B cell (primary cell): ENCODE data around the gene ADA. TPM values are rescaled to one million over a fixed set of nuclear protein-coding genes. Genes with fewer than 3 reads are reported as not detected.

Experiments used
- ATAC-seq: fragments of 200-7000 bp; cut with Tn5 transposase; one replicate; pipeline ENCODE4 v1.10.0; 2021; ENCODE audit warnings: low read depth, mild to moderate bottlenecking, moderate number of reproducible peaks, moderate library complexity
- CTCF ChIA-PET: fragments of 350-600 bp; sonication (Branson Sonifier 250); formaldehyde crosslinking; loops from one replicate; lab custom pipeline; 2021; ENCODE audit warnings: antibody characterized with exemption, inconsistent platforms; lab: Charles Lee
- POLR2A ChIA-PET: fragments of 350-600 bp; sonication (Branson Sonifier 250); formaldehyde crosslinking; loops from one replicate; lab custom pipeline; 2021; ENCODE audit warnings: antibody characterized with exemption; lab: Charles Lee
- DNase-seq: peaks from one replicate; pipeline ENCODE4 v3.0.0; 2013
- H2AFZ ChIP-seq: 2 replicates; pipeline ENCODE4 v1.6.1; 2012; ENCODE audit warnings: mild to moderate bottlenecking, low read depth, low read length; ENCODE audit not compliant: insufficient read depth, poor library complexity, severe bottlenecking
- H3K27ac ChIP-seq, 2 donors: 1 replicate in 1 of 2; 2 replicates in 1 of 2; pipeline ENCODE4 v1.5.1; 2012 to 2013; ENCODE audit warnings: low read length in 2 of 2, mild to moderate bottlenecking in 2 of 2, moderate library complexity in 1 of 2
- H3K27me3 ChIP-seq, 4 experiments: fragments of 200-600 bp in 1 of 4; sonication (generic) in 1 of 4; replicated peaks in 1 of 4; 1 replicate in 2 of 4; 2 replicates in 2 of 4; pipeline versions ENCODE4 v1.6.1 to v1.7.0; 2013 to 2016; ENCODE audit warnings: low read length in 3 of 4, mild to moderate bottlenecking in 2 of 4, mixed read lengths in 1 of 4, moderate library complexity in 1 of 4; ENCODE audit not compliant: insufficient read depth in 4 of 4, control insufficient read depth in 3 of 4; ENCODE audit errors: control extremely low read depth in 1 of 4
- H3K36me3 ChIP-seq, 2 experiments: replicated peaks in 1 of 2; 1 replicate in 1 of 2; 2 replicates in 1 of 2; pipeline versions ENCODE4 v1.6.1 to v1.7.1; 2013; ENCODE audit warnings: low read length in 1 of 2; ENCODE audit not compliant: insufficient read depth in 2 of 2, control insufficient read depth in 1 of 2; ENCODE audit errors: control extremely low read depth in 1 of 2, extremely low read depth in 1 of 2
- H3K4me1 ChIP-seq, 2 donors: fragments of 200-600 bp in 1 of 2; sonication (generic) in 1 of 2; 1 replicate in 1 of 2; 2 replicates in 1 of 2; pipeline versions ENCODE4 v1.5.1 to v1.6.1; 2013 to 2017; ENCODE audit warnings: low read length in 2 of 2; ENCODE audit not compliant: control insufficient read depth in 2 of 2, insufficient read depth in 2 of 2
- H3K4me2 ChIP-seq: replicated peaks from 2 replicates; pipeline ENCODE3; 2012; ENCODE audit warnings: mild to moderate bottlenecking, low read depth, low read length; ENCODE audit not compliant: poor library complexity, severe bottlenecking
- H3K4me3 ChIP-seq, 5 experiments: fragments of 200-600 bp in 1 of 5; sonication (generic) in 1 of 5; 1 replicate in 3 of 5; 2 replicates in 2 of 5; pipeline versions ENCODE4 v1.5.1 to v1.7.0; 2011 to 2016; ENCODE audit warnings: low read length in 4 of 5, mild to moderate bottlenecking in 4 of 5, low read depth in 2 of 5, control low read depth in 1 of 5, moderate library complexity in 1 of 5; ENCODE audit not compliant: insufficient read depth in 1 of 5; ENCODE audit errors: control extremely low read depth in 1 of 5, extremely low read depth in 1 of 5
- H3K79me2 ChIP-seq: fragments of 200-600 bp; sonication (generic); one replicate; pipeline ENCODE4 v1.6.0; 2016; ENCODE audit warnings: low read length; ENCODE audit not compliant: control insufficient read depth, insufficient read depth
- H3K9ac ChIP-seq: fragments of 200-600 bp; sonication (generic); 2 replicates; pipeline ENCODE4 v1.6.1; 2017; ENCODE audit warnings: mild to moderate bottlenecking, low read length, moderate library complexity
- H3K9me3 ChIP-seq, 3 donors: one replicate each; pipeline versions ENCODE4 v1.6.1 to v1.7.1; 2013; ENCODE audit warnings: low read length in 2 of 3; ENCODE audit not compliant: control insufficient read depth in 2 of 3, insufficient read depth in 1 of 3; ENCODE audit errors: control extremely low read depth in 1 of 3
- H4K20me1 ChIP-seq: 2 replicates; pipeline ENCODE4 v1.6.0; 2012; ENCODE audit warnings: mild to moderate bottlenecking, low read length; ENCODE audit not compliant: insufficient read depth, control insufficient read depth, poor library complexity, severe bottlenecking
- H3K27ac Mint-ChIP-seq: one replicate; pipeline ENCODE4 v1.8.0; 2021; ENCODE audit warnings: mixed read lengths
- H3K27me3 Mint-ChIP-seq: one replicate; pipeline ENCODE4 v1.8.0; 2021; ENCODE audit warnings: mixed read lengths
- H3K4me1 Mint-ChIP-seq: one replicate; pipeline ENCODE4 v1.8.0; 2021; ENCODE audit warnings: mixed read lengths
- H3K4me3 Mint-ChIP-seq: one replicate; pipeline ENCODE4 v1.8.0; 2021; ENCODE audit warnings: mixed read lengths
- H3K9me3 Mint-ChIP-seq: one replicate; pipeline ENCODE4 v1.8.0; 2022; ENCODE audit warnings: mixed read lengths; ENCODE audit not compliant: insufficient read depth
- CTCF ChIP-seq: fragments of 200-600 bp; IDR thresholded peaks from one replicate; pipeline ENCODE4 v1.8.0; 2022; ENCODE audit warnings: antibody characterized with exemption, mild to moderate bottlenecking
- EZH2 ChIP-seq: IDR thresholded peaks from 2 replicates; pipeline ENCODE4 v1.6.1; 2012; ENCODE audit warnings: borderline replicate concordance, low read depth, mild to moderate bottlenecking, moderate library complexity, low read length; ENCODE audit not compliant: insufficient read depth, poor library complexity, severe bottlenecking
- WGBS: methylation state at CpG from one replicate; pipeline ENCODE4 v1.1.5; 2013; ENCODE audit warnings: missing lambda C conversion rate; ENCODE audit not compliant: insufficient coverage; 5-methylcytosine and 5-hydroxymethylcytosine counted together
- intact Hi-C: fragments of 100-400 bp; cut with micrococcal nuclease; formaldehyde crosslinking; loops from one replicate; pipeline ENCODE4 v1.10.0; 2022
- polyA plus RNA-seq: library from polyadenylated mRNA; depleted of rRNA; stranded (reverse); fragments of >200 nt; gene quantifications from 2 replicates; pipeline ENCODE4 v1.2.3, GENCODE V29; 2012
- total RNA-seq, 2 donors: library from RNA; stranded (reverse); fragments of 120-200 nt in 1 of 2; gene quantifications; 1 replicate in 1 of 2; 2 replicates in 1 of 2; pipeline versions ENCODE4 v1.2.3 to v1.2.4, GENCODE V29; 2013 to 2022

Gene ADA
- total and polyA plus RNA-seq, 2 donors (not counting 1 experiment from before 2014, with no cell fraction given): 10.0 to 34.2 TPM

- Histone ChIP-seq H2AFZ (no peak overlapping the region), H3K9ac (no peak overlapping the region), H4K20me1 (no peaks in the 10 kb centered on the region), H3K9me3 (peaks cover 0 to 11% (median 7%) of the 10 kb centered on the region in 3 donors), H3K27ac (no peak overlapping the region), H3K4me2 (no peak overlapping the region), H3K4me1 (peaks cover 0 to under 1% of the 10 kb centered on the region in 2 donors), H3K4me3 (no peak overlapping the region), H3K79me2 (no peaks in the 10 kb centered on the region), H3K36me3 (peaks cover 0 to 24% of the 10 kb centered on the region in 2 experiments), H3K27me3 (no peaks in the 10 kb centered on the region)
- no peak overlapping the region for H3K4me3 Mint-ChIP-seq
- no peaks in the 10 kb centered on the region for H3K9me3 Mint-ChIP-seq
- no peak overlapping the region for H3K27ac Mint-ChIP-seq
- H3K27me3 Mint-ChIP-seq: no peaks in the 10 kb centered on the region
- H3K4me1 Mint-ChIP-seq: peaks cover 13% of the 10 kb centered on the region
- ChIA-PET POLR2A (no interaction called here), CTCF (interaction anchor here (2.3 kb wide), 1 partner anchor 13 kb away, joined by 7 read pairs; no protein-coding TSS in a partner anchor)
- no peak for DNase-seq
- 100% methylated on average over 4 of the region's 4 CpGs for WGBS
- no peak for ATAC-seq
- TF ChIP-seq EZH2: no peak
- no peak for TF ChIP-seq CTCF
- intact Hi-C loops: no loop called here
Observed at GRCh38 chr20:44624152-44624551, 27.3 kb downstream of the ADA start.

GRCh38 chr20:44622501-44623270, 28.8 kb downstream of the ADA start:
- Mint-ChIP-seq H3K27me3 (no peaks in the 10 kb centered on the region), H3K4me1 (peaks cover 22% of the 10 kb centered on the region), H3K4me3 (no peak overlapping the region), H3K9me3 (no peaks in the 10 kb centered on the region), H3K27ac (peak overlapping the region; percentile 70)
- Histone ChIP-seq H3K4me1 (peaks cover 4 to 14% of the 10 kb centered on the region in 2 donors), H4K20me1 (no peaks in the 10 kb centered on the region), H3K27me3 (no peaks in the 10 kb centered on the region), H3K36me3 (peaks cover 0 to 34% of the 10 kb centered on the region in 2 experiments), H3K9ac (no peak overlapping the region), H2AFZ (no peak overlapping the region), H3K4me3 (no peak overlapping the region), H3K4me2 (no peak overlapping the region), H3K79me2 (no peaks in the 10 kb centered on the region), H3K27ac (peak overlapping the region in 1 of 2 donors; percentile 49), H3K9me3 (peaks cover 0 to 11% (median 7%) of the 10 kb centered on the region in 3 donors)
- WGBS: over 99% methylated on average over 13 of the region's 19 CpGs
- ATAC-seq (no peak), DNase-seq (no peak)
- CTCF ChIA-PET: interaction anchor here (2.3 kb wide), 1 partner anchor 12 kb away, joined by 7 read pairs; no protein-coding TSS in a partner anchor
- TF ChIP-seq CTCF (no peak), EZH2 (no peak)
- intact Hi-C loops: no loop called here
- POLR2A ChIA-PET: no interaction called here
